ENCODE results near the gene PRDM12. TPM values are rescaled to one million over a fixed set of nuclear protein-coding genes. Genes with fewer than 3 reads are reported as not detected.

The PRDM12 gene
- total RNA-seq, 2 donors from 2014 or later = not detected

GRCh38 chr9:130672466-130672865, 8.1 kb downstream of the PRDM12 start:
- ATAC-seq (ENCODE audit: insufficient number of reproducible peaks, low FRiP score, low read depth) (no peak), DNase-seq (ENCODE audit: low spot score) (no peak)
- Histone ChIP-seq H3K27me3 (replicated peaks; ENCODE audit: insufficient read depth) (no peaks in the 10 kb centered on the region), H3K4me1 (ENCODE audit: control insufficient read depth in 1 of 2, low read depth in 2 of 2) (no peaks in the 10 kb centered on the region), H3K9me3 (no peaks in the 10 kb centered on the region), H3K4me3 (no peak overlapping the region), H3K27ac (no peak overlapping the region), H3K36me3 (no peaks in the 10 kb centered on the region)
- TF ChIP-seq, protein P1, sequence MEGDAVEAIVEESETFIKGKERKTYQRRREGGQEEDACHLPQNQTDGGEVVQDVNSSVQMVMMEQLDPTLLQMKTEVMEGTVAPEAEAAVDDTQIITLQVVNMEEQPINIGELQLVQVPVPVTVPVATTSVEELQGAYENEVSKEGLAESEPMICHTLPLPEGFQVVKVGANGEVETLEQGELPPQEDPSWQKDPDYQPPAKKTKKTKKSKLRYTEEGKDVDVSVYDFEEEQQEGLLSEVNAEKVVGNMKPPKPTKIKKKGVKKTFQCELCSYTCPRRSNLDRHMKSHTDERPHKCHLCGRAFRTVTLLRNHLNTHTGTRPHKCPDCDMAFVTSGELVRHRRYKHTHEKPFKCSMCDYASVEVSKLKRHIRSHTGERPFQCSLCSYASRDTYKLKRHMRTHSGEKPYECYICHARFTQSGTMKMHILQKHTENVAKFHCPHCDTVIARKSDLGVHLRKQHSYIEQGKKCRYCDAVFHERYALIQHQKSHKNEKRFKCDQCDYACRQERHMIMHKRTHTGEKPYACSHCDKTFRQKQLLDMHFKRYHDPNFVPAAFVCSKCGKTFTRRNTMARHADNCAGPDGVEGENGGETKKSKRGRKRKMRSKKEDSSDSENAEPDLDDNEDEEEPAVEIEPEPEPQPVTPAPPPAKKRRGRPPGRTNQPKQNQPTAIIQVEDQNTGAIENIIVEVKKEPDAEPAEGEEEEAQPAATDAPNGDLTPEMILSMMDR (IDR thresholded peaks at IDR 0.05) = no peak

DNA sequence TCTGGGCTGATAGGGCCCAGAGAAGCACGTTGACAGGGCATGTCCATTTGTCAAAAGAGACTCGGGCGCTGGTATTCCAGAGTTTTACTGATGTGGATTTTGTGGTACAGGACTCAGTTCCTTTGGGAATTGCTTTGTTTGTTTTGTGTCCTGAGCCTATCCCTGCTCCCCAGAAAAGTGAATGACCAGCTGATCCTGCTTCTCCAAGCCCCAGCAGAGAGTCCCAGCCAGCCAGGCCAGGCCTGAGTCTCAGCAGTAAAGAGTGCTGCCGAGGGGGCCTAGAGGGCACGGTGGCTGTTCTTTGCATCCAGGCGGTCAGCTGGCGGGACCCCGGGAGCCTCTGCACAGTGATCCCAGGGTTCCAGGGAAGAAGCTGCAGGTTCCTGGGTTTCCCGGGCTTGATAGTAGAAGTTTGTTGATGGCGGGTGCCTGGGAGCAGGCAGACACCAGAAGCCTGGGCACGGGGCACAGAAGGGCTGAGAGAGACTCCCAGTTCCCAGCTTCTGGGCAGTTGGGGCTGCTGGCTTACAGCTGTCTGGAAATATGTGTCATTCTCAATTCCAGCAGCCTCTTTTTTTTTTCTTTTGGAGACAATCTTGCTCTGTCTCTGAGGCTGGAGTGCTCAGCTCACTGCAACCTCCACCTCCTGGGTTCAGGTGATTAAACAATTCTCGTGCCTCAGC, 8.7 kb downstream of the PRDM12 start:
- Histone ChIP-seq H3K27me3 (replicated peaks; ENCODE audit: insufficient read depth) (no peaks in the 10 kb centered on the region), H3K9me3 (no peaks in the 10 kb centered on the region), H3K27ac (no peak overlapping the region), H3K4me1 (ENCODE audit: control insufficient read depth in 1 of 2, low read depth in 2 of 2) (no peaks in the 10 kb centered on the region), H3K36me3 (no peaks in the 10 kb centered on the region), H3K4me3 (no peak overlapping the region)
- DNase-seq (ENCODE audit: low spot score) (no peak), ATAC-seq (ENCODE audit: insufficient number of reproducible peaks, low FRiP score, low read depth) (no peak)
- TF ChIP-seq, protein P1 (IDR thresholded peaks at IDR 0.05) = no peak

- Histone ChIP-seq H3K27ac (no peak overlapping the region), H3K27me3 (replicated peaks; ENCODE audit: insufficient read depth) (no peaks in the 10 kb centered on the region), H3K4me3 (no peak overlapping the region), H3K36me3 (no peaks in the 10 kb centered on the region), H3K4me1 (ENCODE audit: control insufficient read depth in 1 of 2, low read depth in 2 of 2) (no peaks in the 10 kb centered on the region), H3K9me3 (no peaks in the 10 kb centered on the region)
- no peak for ATAC-seq (ENCODE audit: insufficient number of reproducible peaks, low FRiP score, low read depth)
- TF ChIP-seq, protein P1 (IDR thresholded peaks at IDR 0.05) = no peak
- DNase-seq (ENCODE audit: low spot score) = no peak
Measured at GRCh38 chr9:130675396-130675795, 11.0 kb downstream of the PRDM12 start.

DNA sequence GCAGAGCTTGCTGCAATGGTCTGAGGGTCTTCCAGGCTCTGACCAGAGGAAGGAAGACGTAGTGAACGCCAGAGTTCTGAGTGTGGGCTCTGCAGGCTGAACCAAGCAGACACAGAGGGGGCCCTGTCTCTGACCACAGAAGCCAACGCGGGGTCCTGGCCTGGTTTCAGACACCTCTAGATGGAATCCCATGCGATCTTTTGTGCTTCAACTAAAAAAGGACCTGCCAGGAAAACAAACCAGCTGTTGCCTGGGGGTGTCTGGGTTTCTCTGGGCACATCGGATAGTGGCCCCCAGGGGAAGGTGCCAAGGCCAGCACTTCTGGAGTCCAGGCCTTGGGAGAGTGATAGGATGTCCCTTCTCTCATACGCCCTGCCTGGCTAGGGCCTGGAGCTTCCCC, 12.9 kb downstream of the PRDM12 start:
- no peaks in the 10 kb centered on the region for H3K9me3 ChIP-seq
- H3K4me1 ChIP-seq (ENCODE audit: control insufficient read depth in 1 of 2, low read depth in 2 of 2) = peaks cover 4 to 12% of the 10 kb centered on the region in 2 donors
- H3K36me3 ChIP-seq = no peaks in the 10 kb centered on the region
- TF ChIP-seq, protein P1 (IDR thresholded peaks at IDR 0.05) = no peak
- no peak overlapping the region for H3K27ac ChIP-seq
- no peaks in the 10 kb centered on the region for H3K27me3 ChIP-seq (replicated peaks; ENCODE audit: insufficient read depth)
- no peak for DNase-seq (ENCODE audit: low spot score)
- H3K4me3 ChIP-seq = no peak overlapping the region
- no peak for ATAC-seq (ENCODE audit: insufficient number of reproducible peaks, low FRiP score, low read depth)

- peak; percentile 17 for DNase-seq (ENCODE audit: low spot score)
- Histone ChIP-seq H3K9me3 (peaks cover 3% of the 10 kb centered on the region), H3K27ac (no peak overlapping the region), H3K4me1 (ENCODE audit: control insufficient read depth in 1 of 2, low read depth in 2 of 2) (peaks cover 4 to 14% of the 10 kb centered on the region in 2 donors), H3K27me3 (replicated peaks; ENCODE audit: insufficient read depth) (no peaks in the 10 kb centered on the region), H3K36me3 (no peaks in the 10 kb centered on the region), H3K4me3 (peak overlapping the region; percentile 73)
- TF ChIP-seq, protein P1 (IDR thresholded peaks at IDR 0.05) = no peak
- peak; percentile 58 for ATAC-seq (ENCODE audit: insufficient number of reproducible peaks, low FRiP score, low read depth)
Measured at GRCh38 chr9:130680836-130681768, 16.7 kb downstream of the PRDM12 start.

All from thoracic aorta (tissue), 2 donors.